B cell (primary cell): ENCODE results near the gene RAP1GDS1. TPM values are rescaled to one million over a fixed set of nuclear protein-coding genes. Genes with fewer than 3 reads are reported as not detected.

Source experiments
- ATAC-seq: fragments of 200-7000 bp; cut with Tn5 transposase; one replicate; pipeline ENCODE4 v1.10.0; 2021; ENCODE audit warnings: low read depth, mild to moderate bottlenecking, moderate number of reproducible peaks, moderate library complexity
- CTCF ChIA-PET: fragments of 350-600 bp; sonication (Branson Sonifier 250); formaldehyde crosslinking; loops from one replicate; lab custom pipeline; 2021; ENCODE audit warnings: antibody characterized with exemption, inconsistent platforms; lab: Charles Lee
- POLR2A ChIA-PET: fragments of 350-600 bp; sonication (Branson Sonifier 250); formaldehyde crosslinking; loops from one replicate; lab custom pipeline; 2021; ENCODE audit warnings: antibody characterized with exemption; lab: Charles Lee
- DNase-seq: peaks from one replicate; pipeline ENCODE4 v3.0.0; 2013
- H2AFZ ChIP-seq: 2 replicates; pipeline ENCODE4 v1.6.1; 2012; ENCODE audit warnings: mild to moderate bottlenecking, low read depth, low read length; ENCODE audit not compliant: insufficient read depth, poor library complexity, severe bottlenecking
- H3K27ac ChIP-seq, 2 donors: 1 replicate in 1 of 2; 2 replicates in 1 of 2; pipeline ENCODE4 v1.5.1; 2012 to 2013; ENCODE audit warnings: low read length in 2 of 2, mild to moderate bottlenecking in 2 of 2, moderate library complexity in 1 of 2
- H3K27me3 ChIP-seq, 4 experiments: fragments of 200-600 bp in 1 of 4; sonication (generic) in 1 of 4; replicated peaks in 1 of 4; 1 replicate in 2 of 4; 2 replicates in 2 of 4; pipeline versions ENCODE4 v1.6.1 to v1.7.0; 2013 to 2016; ENCODE audit warnings: low read length in 3 of 4, mild to moderate bottlenecking in 2 of 4, mixed read lengths in 1 of 4, moderate library complexity in 1 of 4; ENCODE audit not compliant: insufficient read depth in 4 of 4, control insufficient read depth in 3 of 4; ENCODE audit errors: control extremely low read depth in 1 of 4
- H3K36me3 ChIP-seq, 2 experiments: replicated peaks in 1 of 2; 1 replicate in 1 of 2; 2 replicates in 1 of 2; pipeline versions ENCODE4 v1.6.1 to v1.7.1; 2013; ENCODE audit warnings: low read length in 1 of 2; ENCODE audit not compliant: insufficient read depth in 2 of 2, control insufficient read depth in 1 of 2; ENCODE audit errors: control extremely low read depth in 1 of 2, extremely low read depth in 1 of 2
- H3K4me1 ChIP-seq, 2 donors: fragments of 200-600 bp in 1 of 2; sonication (generic) in 1 of 2; 1 replicate in 1 of 2; 2 replicates in 1 of 2; pipeline versions ENCODE4 v1.5.1 to v1.6.1; 2013 to 2017; ENCODE audit warnings: low read length in 2 of 2; ENCODE audit not compliant: control insufficient read depth in 2 of 2, insufficient read depth in 2 of 2
- H3K4me2 ChIP-seq: replicated peaks from 2 replicates; pipeline ENCODE3; 2012; ENCODE audit warnings: mild to moderate bottlenecking, low read depth, low read length; ENCODE audit not compliant: poor library complexity, severe bottlenecking
- H3K4me3 ChIP-seq, 5 experiments: fragments of 200-600 bp in 1 of 5; sonication (generic) in 1 of 5; 1 replicate in 3 of 5; 2 replicates in 2 of 5; pipeline versions ENCODE4 v1.5.1 to v1.7.0; 2011 to 2016; ENCODE audit warnings: low read length in 4 of 5, mild to moderate bottlenecking in 4 of 5, low read depth in 2 of 5, control low read depth in 1 of 5, moderate library complexity in 1 of 5; ENCODE audit not compliant: insufficient read depth in 1 of 5; ENCODE audit errors: control extremely low read depth in 1 of 5, extremely low read depth in 1 of 5
- H3K79me2 ChIP-seq: fragments of 200-600 bp; sonication (generic); one replicate; pipeline ENCODE4 v1.6.0; 2016; ENCODE audit warnings: low read length; ENCODE audit not compliant: control insufficient read depth, insufficient read depth
- H3K9ac ChIP-seq: fragments of 200-600 bp; sonication (generic); 2 replicates; pipeline ENCODE4 v1.6.1; 2017; ENCODE audit warnings: mild to moderate bottlenecking, low read length, moderate library complexity
- H3K9me3 ChIP-seq, 3 donors: one replicate each; pipeline versions ENCODE4 v1.6.1 to v1.7.1; 2013; ENCODE audit warnings: low read length in 2 of 3; ENCODE audit not compliant: control insufficient read depth in 2 of 3, insufficient read depth in 1 of 3; ENCODE audit errors: control extremely low read depth in 1 of 3
- H4K20me1 ChIP-seq: 2 replicates; pipeline ENCODE4 v1.6.0; 2012; ENCODE audit warnings: mild to moderate bottlenecking, low read length; ENCODE audit not compliant: insufficient read depth, control insufficient read depth, poor library complexity, severe bottlenecking
- H3K27ac Mint-ChIP-seq: one replicate; pipeline ENCODE4 v1.8.0; 2021; ENCODE audit warnings: mixed read lengths
- H3K27me3 Mint-ChIP-seq: one replicate; pipeline ENCODE4 v1.8.0; 2021; ENCODE audit warnings: mixed read lengths
- H3K4me1 Mint-ChIP-seq: one replicate; pipeline ENCODE4 v1.8.0; 2021; ENCODE audit warnings: mixed read lengths
- H3K4me3 Mint-ChIP-seq: one replicate; pipeline ENCODE4 v1.8.0; 2021; ENCODE audit warnings: mixed read lengths
- H3K9me3 Mint-ChIP-seq: one replicate; pipeline ENCODE4 v1.8.0; 2022; ENCODE audit warnings: mixed read lengths; ENCODE audit not compliant: insufficient read depth
- CTCF ChIP-seq: fragments of 200-600 bp; IDR thresholded peaks from one replicate; pipeline ENCODE4 v1.8.0; 2022; ENCODE audit warnings: antibody characterized with exemption, mild to moderate bottlenecking
- EZH2 ChIP-seq: IDR thresholded peaks from 2 replicates; pipeline ENCODE4 v1.6.1; 2012; ENCODE audit warnings: borderline replicate concordance, low read depth, mild to moderate bottlenecking, moderate library complexity, low read length; ENCODE audit not compliant: insufficient read depth, poor library complexity, severe bottlenecking
- WGBS: methylation state at CpG from one replicate; pipeline ENCODE4 v1.1.5; 2013; ENCODE audit warnings: missing lambda C conversion rate; ENCODE audit not compliant: insufficient coverage; 5-methylcytosine and 5-hydroxymethylcytosine counted together
- intact Hi-C: fragments of 100-400 bp; cut with micrococcal nuclease; formaldehyde crosslinking; loops from one replicate; pipeline ENCODE4 v1.10.0; 2022
- polyA plus RNA-seq: library from polyadenylated mRNA; depleted of rRNA; stranded (reverse); fragments of >200 nt; gene quantifications from 2 replicates; pipeline ENCODE4 v1.2.3, GENCODE V29; 2012
- total RNA-seq, 2 donors: library from RNA; stranded (reverse); fragments of 120-200 nt in 1 of 2; gene quantifications; 1 replicate in 1 of 2; 2 replicates in 1 of 2; pipeline versions ENCODE4 v1.2.3 to v1.2.4, GENCODE V29; 2013 to 2022

RAP1GDS1 gene
- total and polyA plus RNA-seq, 2 donors (not counting 1 experiment from before 2014, with no cell fraction given), result 23.6 to 66.3 TPM

- Mint-ChIP-seq H3K4me3 (no peak overlapping the region), H3K9me3 (no peaks in the 10 kb centered on the region), H3K27ac (no peak overlapping the region), H3K27me3 (no peaks in the 10 kb centered on the region), H3K4me1 (peaks cover 2% of the 10 kb centered on the region)
- DNase-seq (no peak), ATAC-seq (no peak)
- TF ChIP-seq EZH2 (no peak), CTCF (no peak)
- ChIA-PET CTCF (no interaction called here), POLR2A (no interaction called here)
- H3K79me2 ChIP-seq, result peaks cover 19% of the 10 kb centered on the region
- no peak overlapping the region for H2AFZ ChIP-seq
- H3K9ac ChIP-seq, result no peak overlapping the region
- H3K4me1 ChIP-seq, result no peaks in the 10 kb centered on the region
- no peaks in the 10 kb centered on the region for H4K20me1 ChIP-seq
- no peak overlapping the region for H3K27ac ChIP-seq
- no peak overlapping the region for H3K4me2 ChIP-seq
- WGBS, result no CpG with 5 or more reads among the region's 1 CpG
- no peaks in the 10 kb centered on the region for H3K27me3 ChIP-seq
- H3K9me3 ChIP-seq, result no peaks in the 10 kb centered on the region
- H3K36me3 ChIP-seq, result no peaks in the 10 kb centered on the region
- intact Hi-C loops, result no loop called here
- H3K4me3 ChIP-seq, result no peak overlapping the region
Observed at GRCh38 chr4:98253499-98253898, 7.7 kb upstream of the RAP1GDS1 start.

- ATAC-seq (peak; percentile 0), DNase-seq (no peak)
- TF ChIP-seq EZH2 (no peak), CTCF (no peak)
- H3K4me1 Mint-ChIP-seq, result peaks cover 37% of the 10 kb centered on the region
- H2AFZ ChIP-seq, result peak overlapping the region; percentile 100
- no peaks in the 10 kb centered on the region for H3K36me3 ChIP-seq
- H3K27ac Mint-ChIP-seq, result peak overlapping the region; percentile 98
- H3K27ac ChIP-seq, result peak overlapping the region; percentile 84 to 90
- peaks cover 64% of the 10 kb centered on the region for H3K79me2 ChIP-seq
- under 1% methylated on average over 21 of the region's 24 CpGs for WGBS
- ChIA-PET POLR2A (interaction anchor here (0.7 to 2.4 kb wide), 7 partner anchors 12 to 672 kb away, joined by 3 to 12 read pairs (median 6); partner anchors contain the start of genes EIF4E, STPG2 and TSPAN5), CTCF (interaction anchor here (1.0 to 2.5 kb wide), 4 partner anchors 24 to 117 kb away, joined by 4 to 16 read pairs (median 6); partner anchors contain the start of gene STPG2)
- no peaks in the 10 kb centered on the region for H3K27me3 ChIP-seq
- peak overlapping the region; percentile 95 for H3K9ac ChIP-seq
- peak overlapping the region; percentile 97 for H3K4me3 Mint-ChIP-seq
- no peaks in the 10 kb centered on the region for H4K20me1 ChIP-seq
- H3K9me3 Mint-ChIP-seq, result no peaks in the 10 kb centered on the region
- intact Hi-C loops, result loop anchor here (1.0 to 5.0 kb wide), 7 partner anchors 109 to 1687 kb away; partner anchors contain the start of genes ADH5, DNAJB14, EIF4E and STPG2
- H3K4me3 ChIP-seq, result peak overlapping the region; percentile 71 to 98 (median 95)
- peaks cover 18 to 25% of the 10 kb centered on the region in 2 donors for H3K4me1 ChIP-seq
- no peaks in the 10 kb centered on the region for H3K9me3 ChIP-seq
- no peaks in the 10 kb centered on the region for H3K27me3 Mint-ChIP-seq
- peak overlapping the region; percentile 92 for H3K4me2 ChIP-seq
Observed at GRCh38 chr4:98260047-98260578, 1.1 kb upstream of the RAP1GDS1 start.
